HCT116 (cell line): ENCODE data around the gene ACTG2. TPM values are rescaled to one million over a fixed set of nuclear protein-coding genes. Genes with fewer than 3 reads are reported as not detected.

ENCODE experiments used
- ATAC-seq: fragments of 200-7000 bp; cut with Tn5 transposase; 2 replicates; pipeline ENCODE4 v1.9.1; 2020; ENCODE audit warnings: mild to moderate bottlenecking, moderate library complexity
- BruUV-seq: library from RNA; stranded (reverse); fragments of 400-500 nt; replicated peaks from 2 replicates; lab custom pipeline; 2021; lab: Mats Ljungman, UMichigan
- CTCF ChIA-PET: fragments of 300-600 bp; sonication (Branson Sonifier 250); formaldehyde crosslinking; loops from one replicate; lab custom pipeline; 2021; ENCODE audit warnings: antibody characterized with exemption; lab: Charles Lee
- POLR2A ChIA-PET: fragments of 300-600, 350-600 bp; sonication (Branson Sonifier 250); formaldehyde crosslinking; loops from one replicate; lab custom pipeline; 2021; ENCODE audit warnings: antibody characterized with exemption; lab: Charles Lee
- RAD21 ChIA-PET, 2 experiments: fragments of 300-600 bp; sonication (Branson Sonifier 250); formaldehyde crosslinking; loops; one replicate each; lab custom pipeline; 2023; ENCODE audit warnings: low total read pairs in 2 of 2; ENCODE audit not compliant: uncharacterized antibody in 2 of 2, unreplicated experiment in 2 of 2, low non-redundant PET in 1 of 2; lab: Charles Lee
- DNase-seq: peaks from one replicate; pipeline ENCODE4 v3.0.0-alpha.2; 2010; ENCODE audit warnings: low read depth, low spot score
- H2AFZ ChIP-seq: fragments of 200-600 bp; shearing (Covaris generic), sonication (generic); 2 replicates; pipeline ENCODE4 v1.6.1; 2017; ENCODE audit warnings: low read depth, mixed run types, mixed read lengths, antibody characterized with exemption, low read length; ENCODE audit not compliant: poor library complexity, severe bottlenecking
- H3K27ac ChIP-seq: 2 replicates; pipeline ENCODE4 v1.5.1; 2012; ENCODE audit warnings: low read depth, low read length
- H3K27me3 ChIP-seq: fragments of 200-600 bp; sonication (generic); 2 replicates; pipeline ENCODE4 v1.6.1; 2016; ENCODE audit warnings: mixed run types, low read length, mixed read lengths; ENCODE audit not compliant: insufficient read depth
- H3K36me3 ChIP-seq, 2 experiments: fragments of 200-500 bp in 1 of 2; fragments of 200-600 bp in 1 of 2; sonication (Bioruptor generic) in 1 of 2; sonication (generic) in 1 of 2; 2 replicates each; pipeline versions ENCODE4 v1.5.1 to v1.6.1; 2014 to 2016; ENCODE audit warnings: low read length in 2 of 2, inconsistent platforms in 1 of 2, mixed read lengths in 1 of 2, mixed run types in 1 of 2; ENCODE audit not compliant: insufficient read depth in 2 of 2, control insufficient read depth in 1 of 2
- H3K4me1 ChIP-seq, 2 experiments: fragments of 200-600 bp in 1 of 2; sonication (generic) in 1 of 2; 2 replicates each; pipeline versions ENCODE4 v1.5.1 to v1.6.1; 2012 to 2017; ENCODE audit warnings: low read length in 2 of 2, inconsistent platforms in 1 of 2, mild to moderate bottlenecking in 1 of 2, mixed read lengths in 1 of 2, mixed run types in 1 of 2, moderate library complexity in 1 of 2; ENCODE audit not compliant: insufficient read depth in 2 of 2, control insufficient read depth in 1 of 2
- H3K4me2 ChIP-seq: fragments of 200-600 bp; sonication (generic); 2 replicates; pipeline ENCODE4 v1.6.1; 2017; ENCODE audit warnings: mixed run types, low read length, mixed read lengths
- H3K4me3 ChIP-seq, 2 experiments: fragments of 200-600 bp in 1 of 2; sonication (generic) in 1 of 2; replicated peaks in 1 of 2; 2 replicates each; pipeline ENCODE4 v1.5.1; 2011 to 2016; ENCODE audit warnings: low read length in 2 of 2, control low read depth in 1 of 2, low read depth in 1 of 2, mild to moderate bottlenecking in 1 of 2, mixed read lengths in 1 of 2, mixed run types in 1 of 2
- H3K79me2 ChIP-seq: fragments of 200-600 bp; sonication (generic); 2 replicates; pipeline ENCODE4 v1.6.1; 2017; ENCODE audit warnings: mild to moderate bottlenecking, mixed run types, low read length, moderate library complexity, mixed read lengths; ENCODE audit not compliant: insufficient read depth
- H3K9ac ChIP-seq: fragments of 200-600 bp; sonication (generic); 2 replicates; pipeline ENCODE4 v1.6.1; 2016; ENCODE audit warnings: low read length, mixed read lengths
- H3K9me2 ChIP-seq: fragments of 200-600 bp; sonication (generic), shearing (Covaris generic); 2 replicates; pipeline ENCODE4 v1.6.1; 2017; ENCODE audit warnings: mixed run types, mild to moderate bottlenecking, moderate library complexity; ENCODE audit not compliant: insufficient read depth
- H3K9me3 ChIP-seq, 2 experiments: fragments of 200-500 bp in 1 of 2; fragments of 200-600 bp in 1 of 2; sonication (Bioruptor generic) in 1 of 2; sonication (generic) in 1 of 2; 2 replicates each; pipeline ENCODE4 v1.6.1; 2014 to 2017; ENCODE audit warnings: low read length in 2 of 2, mixed read lengths in 2 of 2, inconsistent platforms in 1 of 2, low read depth in 1 of 2, mild to moderate bottlenecking in 1 of 2, mixed run types in 1 of 2, moderate library complexity in 1 of 2; ENCODE audit not compliant: control insufficient read depth in 1 of 2, insufficient read depth in 1 of 2
- H4K20me1 ChIP-seq: fragments of 200-600 bp; sonication (generic), shearing (Covaris generic); 2 replicates; pipeline ENCODE4 v1.6.1; 2017; ENCODE audit warnings: mixed run types, mild to moderate bottlenecking, moderate library complexity; ENCODE audit not compliant: insufficient read depth
- ATF3 ChIP-seq: IDR thresholded peaks from 2 replicates; pipeline ENCODE4 v1.6.1; 2012
- CEBPB ChIP-seq: IDR thresholded peaks from 2 replicates; pipeline ENCODE4 v1.6.1; 2012; ENCODE audit warnings: low read depth
- CTCF ChIP-seq, 3 experiments: fragments of 200-600 bp in 1 of 3; sonication (generic) in 1 of 3; IDR thresholded peaks in 2 of 3; conservative IDR thresholded peaks in 1 of 3; 2 replicates each; pipeline ENCODE4 v1.5.1; 2012 to 2017; ENCODE audit warnings: low read depth in 2 of 3, low read length in 2 of 3, antibody characterized with exemption in 1 of 3, borderline replicate concordance in 1 of 3, control low read depth in 1 of 3, mild to moderate bottlenecking in 1 of 3, mixed read lengths in 1 of 3, mixed run types in 1 of 3, moderate library complexity in 1 of 3; ENCODE audit not compliant: insufficient read depth in 1 of 3
- ELF1 ChIP-seq: IDR thresholded peaks from 2 replicates; pipeline ENCODE4 v1.6.1; 2012; ENCODE audit warnings: low read depth, borderline replicate concordance
- MAX ChIP-seq: IDR thresholded peaks from 2 replicates; pipeline ENCODE4 v1.6.1; 2012
- POLR2AphosphoS5 ChIP-seq: IDR thresholded peaks from 2 replicates; pipeline ENCODE4 v1.6.1; 2011; ENCODE audit warnings: mild to moderate bottlenecking, low read depth, low read length, moderate library complexity
- RAD21 ChIP-seq: IDR thresholded peaks from 2 replicates; pipeline ENCODE4 v1.6.1; 2012; ENCODE audit warnings: low read depth, mild to moderate bottlenecking
- SIN3A ChIP-seq: IDR thresholded peaks from 2 replicates; pipeline ENCODE4 v1.6.1; 2012; ENCODE audit warnings: low read depth
- SP1 ChIP-seq: IDR thresholded peaks from 2 replicates; pipeline ENCODE4 v1.6.1; 2012; ENCODE audit warnings: low read depth
- YY1 ChIP-seq: IDR thresholded peaks from 2 replicates; pipeline ENCODE4 v1.6.1; 2011; ENCODE audit warnings: low read length, low read depth, moderate library complexity, mild to moderate bottlenecking; ENCODE audit not compliant: insufficient replicate concordance; ENCODE audit errors: extremely low read depth
- ZFX ChIP-seq: fragments of 450-650 bp; IDR thresholded peaks from 2 replicates; pipeline ENCODE4 v1.6.1; 2017
- ZNF274 ChIP-seq: fragments of 200-500 bp; sonication (Bioruptor generic); IDR thresholded peaks from 2 replicates; pipeline ENCODE4 v1.6.1; 2014; ENCODE audit warnings: mild to moderate bottlenecking, low read depth, low read length, inconsistent platforms
- intact Hi-C: fragments of 100-400 bp; cut with micrococcal nuclease; formaldehyde crosslinking; loops from 2 replicates; pipeline ENCODE4 v1.10.0; 2022
- total RNA-seq: library from RNA; stranded (reverse); gene quantifications from one replicate; pipeline ENCODE4 v1.2.1, GENCODE V29; 2021; ENCODE audit not compliant: unreplicated experiment

ACTG2 gene
- total RNA-seq, 1 experiment from 2014 or later, result 0.89 TPM

- POLR2A ChIA-PET, result no interaction called here
- no peak for TF ChIP-seq ZNF274
- TF ChIP-seq SP1, result no peak
- no peak for TF ChIP-seq YY1
- no peak for TF ChIP-seq MAX
- TF ChIP-seq POLR2AphosphoS5, result no peak
- TF ChIP-seq RAD21, result no peak
- TF ChIP-seq ATF3, result no peak
- TF ChIP-seq ELF1, result no peak
- TF ChIP-seq SIN3A, result no peak
- TF ChIP-seq CEBPB, result no peak
- TF ChIP-seq ZFX, result no peak
- no peak for TF ChIP-seq CTCF (IDR thresholded peaks at IDR 0.05 in 2 of 3, conservative IDR thresholded peaks at IDR 0.05 in 1 of 3; ENCODE audit: borderline replicate concordance in 1 of 3, insufficient read depth in 1 of 3, low read depth in 2 of 3, low read length in 2 of 3)
- TF ChIP-seq, all 23 proteins: peak for 0
- ChIA-PET CTCF (no interaction called here), RAD21 (no interaction called here)
- no TSS peak for BruUV-seq
- no peaks in the 10 kb centered on the region for H3K4me1 ChIP-seq
- H3K36me3 ChIP-seq, result peaks cover 40 to 42% of the 10 kb centered on the region in 2 experiments; a peak in 3 of 4 replicates
- peaks cover 57% of the 10 kb centered on the region for H3K79me2 ChIP-seq
- H3K27ac ChIP-seq, result no peak overlapping the region
- DNase-seq, result no peak
- H3K27me3 ChIP-seq, result no peaks in the 10 kb centered on the region
- H3K9me3 ChIP-seq, result no peaks in the 10 kb centered on the region
- H3K4me3 ChIP-seq, result no peak overlapping the region
- no peak overlapping the region for H3K4me2 ChIP-seq
- H3K9me2 ChIP-seq, result no peaks in the 10 kb centered on the region
- ATAC-seq, result no peak
- intact Hi-C loops, result no loop called here
- H4K20me1 ChIP-seq, result 0 out of 2 replicates have a peak, but pooled peaks cover 4% of the 10 kb centered on the region
- H2AFZ ChIP-seq, result no peak overlapping the region
- H3K9ac ChIP-seq, result no peak overlapping the region
Observed at GRCh38 chr2:73952499-73953446, 60.0 kb downstream of the ACTG2 start.
